NCI-H1930 (cell line): ENCODE data around the gene MGAT5.

Source experiments
- DNase-seq, 2 experiments: peaks; one replicate each; lab custom pipeline; 2025; lab: John Stamatoyannopoulos, UW

Gene MGAT5

DNA sequence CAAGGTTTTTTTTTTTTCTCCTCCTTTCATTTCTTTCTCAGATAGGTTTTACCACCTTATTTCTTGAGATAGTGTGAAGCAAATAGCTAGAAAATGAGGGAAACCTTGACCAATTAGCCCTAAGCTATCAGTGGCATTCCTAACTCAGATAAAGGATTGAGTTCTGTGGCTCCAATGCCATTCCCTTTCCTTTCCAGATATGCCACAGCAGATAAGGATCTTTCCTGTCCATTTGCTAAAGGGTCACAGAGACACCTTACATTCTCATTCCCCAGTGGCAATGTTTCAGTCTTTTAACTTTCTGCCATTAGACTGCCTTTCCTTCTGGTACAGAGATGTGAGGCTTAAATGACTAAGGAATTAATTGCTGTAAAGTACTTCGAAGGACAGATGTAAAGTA, 81.7 kb downstream of the MGAT5 start:
- no peak for DNase-seq

DNA sequence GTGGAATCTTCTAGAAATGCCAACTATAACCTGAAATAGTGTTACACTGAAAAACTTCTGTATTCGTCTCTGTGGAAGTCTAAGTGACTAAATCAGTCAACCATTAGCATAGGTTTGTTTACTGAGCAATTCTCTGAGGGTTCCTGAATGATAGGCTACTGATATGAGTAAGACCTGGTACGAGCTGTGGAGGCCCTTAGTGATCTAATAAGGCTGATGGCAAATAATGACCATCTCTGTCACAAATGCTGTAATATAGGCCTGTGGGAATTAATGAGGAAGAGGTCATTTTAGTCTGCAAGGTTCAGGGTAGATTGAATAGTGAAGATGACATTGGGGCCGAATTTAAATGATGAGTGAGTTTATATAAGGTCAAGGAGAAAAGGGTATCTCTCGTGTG, 82.5 kb downstream of the MGAT5 start:
- DNase-seq, result no peak

DNA sequence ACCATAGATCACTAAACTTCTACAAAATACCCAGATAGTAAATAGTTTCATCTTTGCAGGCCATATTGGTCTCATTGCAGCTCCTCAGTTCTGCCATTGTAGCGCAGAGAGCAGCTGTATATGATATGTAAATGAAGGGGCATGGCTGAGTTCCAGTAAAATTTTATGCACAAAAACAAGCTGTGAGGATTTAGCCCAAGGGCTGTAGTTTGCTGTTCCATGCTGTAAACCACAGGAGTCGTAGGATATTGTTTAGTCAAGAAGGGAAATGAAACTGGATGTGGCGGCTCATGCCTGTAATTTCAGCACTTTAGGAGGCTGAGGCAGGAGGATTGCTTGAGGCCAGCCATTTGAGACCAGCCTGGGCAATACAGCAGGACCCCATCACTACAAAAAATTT, 83.0 kb downstream of the MGAT5 start:
- DNase-seq, result no peak

DNA sequence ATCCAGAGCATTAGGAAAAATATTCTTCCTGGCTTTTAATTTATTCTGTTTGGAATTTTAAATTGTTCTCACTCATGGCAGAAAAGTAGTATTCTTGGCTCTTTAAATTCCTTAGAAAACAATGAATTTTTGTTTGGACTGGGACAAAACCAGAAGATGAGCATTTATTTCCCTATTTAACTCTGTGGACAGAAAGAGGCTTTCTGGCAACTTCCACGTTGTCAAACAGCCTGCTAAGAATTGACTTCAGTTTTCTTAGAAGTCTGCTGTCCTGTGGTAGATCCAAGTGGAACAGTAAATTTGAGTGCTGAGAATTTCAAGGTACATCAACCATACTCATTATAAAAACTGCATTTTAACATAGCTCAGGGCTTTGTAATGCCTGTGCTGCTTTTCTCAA, 83.8 kb downstream of the MGAT5 start:
- no peak for DNase-seq

DNA sequence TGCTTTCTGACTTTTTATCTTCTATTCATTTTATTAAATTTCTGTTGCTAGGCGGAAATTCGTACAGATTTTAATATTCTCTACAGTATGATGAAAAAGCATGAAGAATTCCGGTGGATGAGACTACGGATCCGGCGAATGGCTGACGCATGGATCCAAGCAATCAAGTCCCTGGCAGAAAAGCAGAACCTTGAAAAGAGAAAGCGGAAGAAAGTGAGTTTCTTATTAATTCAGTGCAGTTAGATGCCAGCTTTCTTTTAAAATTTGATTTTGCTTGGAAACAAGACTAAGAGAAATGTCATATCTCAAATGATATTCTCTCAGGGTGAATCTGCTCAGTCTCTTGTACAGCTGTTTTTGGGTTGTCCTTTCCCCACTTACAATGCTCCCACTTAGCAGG, 84.3 kb downstream of the MGAT5 start:
- no peak for DNase-seq

DNA sequence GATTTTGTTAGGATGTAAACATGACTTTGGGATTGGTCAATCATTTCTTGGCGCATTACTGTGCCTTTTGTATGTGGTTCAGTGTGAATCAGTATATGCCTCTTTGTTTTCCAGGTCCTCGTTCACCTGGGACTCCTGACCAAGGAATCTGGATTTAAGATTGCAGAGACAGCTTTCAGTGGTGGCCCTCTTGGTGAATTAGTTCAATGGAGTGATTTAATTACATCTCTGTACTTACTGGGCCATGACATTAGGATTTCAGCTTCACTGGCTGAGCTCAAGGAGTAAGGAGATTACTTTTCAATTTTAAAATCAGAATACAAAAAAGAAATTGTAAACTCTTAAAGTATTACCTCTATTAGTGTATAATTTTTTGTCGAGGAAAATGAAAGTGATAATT, 87.6 kb downstream of the MGAT5 start:
- DNase-seq, result no peak

DNA sequence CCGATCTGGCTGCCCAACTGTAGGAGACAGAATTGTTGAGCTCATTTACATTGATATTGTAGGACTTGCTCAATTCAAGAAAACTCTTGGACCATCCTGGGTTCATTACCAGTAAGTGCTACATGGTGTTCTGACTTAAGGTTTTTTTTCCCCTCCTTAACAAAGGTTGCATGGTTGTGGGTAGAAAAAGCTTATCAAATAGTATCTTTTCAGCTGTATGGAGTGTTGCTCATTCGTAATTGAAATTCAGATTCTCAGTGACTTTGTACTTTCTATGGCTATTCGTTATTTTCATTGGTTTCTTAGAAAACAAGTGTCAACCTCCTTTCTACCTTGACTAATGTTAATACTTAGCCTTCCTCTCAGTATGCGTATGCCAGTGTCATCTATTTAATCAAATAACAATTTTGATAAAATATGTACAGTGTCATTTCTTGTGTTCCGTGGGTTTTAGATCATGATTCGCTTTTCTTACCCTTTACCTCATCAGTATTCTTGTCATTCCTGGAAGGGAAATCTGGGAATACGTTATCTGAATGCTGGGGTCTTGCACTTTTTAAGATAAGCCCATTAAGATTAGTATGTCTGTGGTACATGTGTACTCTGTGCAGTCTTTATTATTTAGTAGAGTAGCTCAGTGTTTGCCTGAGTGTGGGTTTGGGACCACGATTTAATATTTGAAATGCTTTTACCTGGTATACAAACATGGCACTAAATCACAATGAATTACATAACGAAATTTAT, 91.3 kb downstream of the MGAT5 start:
- no peak for DNase-seq

DNA sequence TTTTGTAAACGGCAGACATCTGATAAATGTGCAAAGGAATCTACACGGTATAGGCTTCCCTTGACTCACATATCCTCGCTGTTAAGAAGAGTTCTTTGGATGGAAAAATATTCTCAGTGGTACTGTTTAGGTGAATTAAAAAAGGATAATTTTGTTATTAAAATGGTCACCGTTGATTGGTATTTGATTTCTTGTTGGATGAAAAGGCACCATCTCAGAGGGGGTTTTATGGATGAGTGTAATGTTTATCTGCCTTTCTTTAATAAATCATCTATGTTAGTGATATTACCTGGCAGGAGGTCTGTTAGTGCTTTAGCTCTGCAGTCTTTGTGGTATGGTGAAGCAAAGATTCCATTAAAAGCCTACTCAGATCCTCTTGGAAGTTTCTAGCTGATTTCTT, 92.3 kb downstream of the MGAT5 start:
- no peak for DNase-seq

DNA sequence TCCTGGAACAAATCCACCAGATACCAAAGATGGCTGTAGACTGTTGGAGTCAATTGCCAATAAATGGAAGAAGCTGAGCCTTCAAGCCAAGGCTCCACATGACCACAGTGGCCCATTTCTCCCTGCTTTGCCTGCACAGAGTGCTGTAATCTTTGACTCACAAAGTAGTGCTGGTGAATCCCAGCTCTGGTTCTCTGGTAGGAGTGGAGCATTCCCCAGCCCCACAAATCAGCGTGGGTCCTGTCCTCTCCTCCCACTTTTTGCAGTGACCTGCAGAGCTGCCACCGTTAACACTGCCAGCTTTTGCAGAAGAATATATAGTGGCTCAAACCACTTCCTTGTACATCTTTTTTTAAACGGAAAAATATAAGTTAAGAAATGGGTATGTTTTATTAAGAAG, 93.9 kb downstream of the MGAT5 start:
- no peak for DNase-seq

DNA sequence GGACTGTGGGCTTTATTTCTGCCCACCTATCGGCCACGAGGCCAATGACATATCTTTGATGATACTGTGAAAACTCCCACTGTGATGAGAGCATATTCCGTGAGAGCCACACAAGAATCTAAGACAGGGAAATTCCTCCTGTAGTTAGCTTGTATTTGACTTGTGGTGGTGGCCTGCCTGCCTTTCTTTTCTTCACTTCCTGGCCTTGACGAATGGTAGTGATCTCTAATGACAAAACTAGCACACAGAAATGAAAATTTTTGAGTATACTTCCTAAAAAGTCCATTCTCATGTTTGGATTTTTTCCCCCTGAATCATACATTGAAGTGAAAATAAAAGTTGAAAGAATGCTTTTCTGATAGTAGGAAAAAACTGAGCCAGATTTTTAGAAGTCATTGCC, 94.4 kb downstream of the MGAT5 start:
- no peak for DNase-seq

DNA sequence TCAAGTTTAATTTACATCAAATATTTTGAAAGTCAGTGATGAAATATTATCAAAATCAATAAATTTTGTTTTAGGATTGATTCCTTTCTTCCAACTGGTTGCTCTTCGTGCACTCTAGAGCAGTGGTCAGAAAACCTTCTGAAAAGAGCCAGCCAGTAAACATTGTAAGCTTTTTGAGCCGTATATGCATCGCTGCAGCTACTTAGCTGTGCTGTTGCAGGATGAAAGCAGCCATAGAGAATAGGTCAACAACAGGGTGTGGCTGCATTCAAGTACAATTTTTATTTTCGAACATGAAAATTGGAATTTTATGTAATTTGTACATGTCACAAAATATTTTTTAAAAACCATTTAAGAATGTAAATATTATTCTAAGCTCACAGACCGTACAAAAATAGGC, 94.9 kb downstream of the MGAT5 start:
- DNase-seq, result no peak

DNA sequence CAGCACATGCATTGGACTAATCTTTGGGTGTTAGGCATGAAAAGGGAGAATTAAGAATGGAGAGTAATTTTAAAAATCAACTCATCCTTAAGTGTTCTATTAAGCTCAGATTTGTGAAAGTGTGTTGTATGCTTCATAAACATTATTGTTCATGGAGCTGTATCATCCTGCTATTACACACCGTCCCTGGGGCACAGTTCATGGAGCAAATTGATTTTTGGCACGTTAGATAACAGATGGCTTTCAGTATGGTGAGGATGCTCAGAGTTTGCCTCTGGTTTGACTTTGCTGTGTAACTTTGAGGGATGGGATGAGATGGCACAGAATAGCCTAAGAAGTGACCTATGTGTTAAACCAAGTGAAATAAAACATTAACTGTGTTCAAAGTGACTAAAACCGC, 97.1 kb downstream of the MGAT5 start:
- no peak for DNase-seq

DNA sequence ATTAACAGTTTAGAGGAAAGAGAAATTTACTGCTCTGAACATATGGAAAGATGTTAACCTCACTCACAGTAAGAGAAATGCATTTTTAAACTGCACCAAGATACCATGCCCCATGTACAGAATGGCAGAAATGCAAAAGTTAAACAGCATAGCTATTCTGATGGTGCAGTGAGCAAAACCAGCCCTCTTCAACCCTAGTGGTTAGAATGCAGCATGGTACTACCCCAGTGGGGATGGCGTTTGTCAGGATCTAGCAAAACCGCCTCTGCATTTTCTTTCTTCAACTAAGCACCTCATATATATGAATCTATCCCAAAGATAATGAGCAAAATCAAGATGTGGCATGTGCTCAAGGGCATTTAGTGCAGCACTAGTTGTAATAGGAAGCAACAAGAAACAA, 98.0 kb downstream of the MGAT5 start:
- DNase-seq, result no peak

DNA sequence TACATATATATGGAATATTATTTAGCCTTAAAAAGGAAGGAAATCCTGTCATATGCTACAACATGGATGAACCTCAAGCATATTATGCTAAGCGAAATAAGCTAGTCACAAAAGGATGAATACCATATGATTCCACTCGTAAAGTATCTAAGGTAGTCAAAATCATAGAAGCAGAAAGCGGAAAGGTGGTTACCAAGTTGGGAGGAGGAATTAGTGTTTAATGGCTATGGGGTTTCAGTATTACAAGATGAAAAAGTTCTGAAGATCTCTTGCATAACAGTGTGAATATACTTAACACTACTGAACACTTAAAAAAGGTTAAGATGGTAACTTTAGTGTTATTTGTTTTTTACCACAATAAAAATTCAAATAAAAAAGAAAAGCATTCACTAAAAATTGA, 99.0 kb downstream of the MGAT5 start:
- no peak for DNase-seq

DNA sequence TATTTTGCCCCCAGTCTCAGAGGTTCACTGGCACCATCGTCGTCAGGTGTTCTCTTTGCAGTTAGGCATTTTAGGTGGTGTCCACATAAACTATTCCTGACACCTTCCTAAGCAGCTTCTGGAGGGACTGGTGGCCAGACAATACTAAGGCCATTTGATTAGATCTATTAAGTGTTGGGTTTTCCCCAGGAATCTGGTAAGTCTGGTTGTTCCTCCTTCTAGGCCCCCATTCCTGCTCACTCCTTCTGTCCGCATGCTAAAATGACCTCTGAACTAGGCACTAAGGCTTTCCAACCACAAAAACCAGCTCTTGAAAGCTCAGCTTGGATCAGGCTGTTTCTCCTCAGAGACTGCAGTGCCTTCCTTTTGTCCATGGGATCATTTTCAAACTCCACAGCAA, 100.7 kb downstream of the MGAT5 start:
- no peak for DNase-seq

DNA sequence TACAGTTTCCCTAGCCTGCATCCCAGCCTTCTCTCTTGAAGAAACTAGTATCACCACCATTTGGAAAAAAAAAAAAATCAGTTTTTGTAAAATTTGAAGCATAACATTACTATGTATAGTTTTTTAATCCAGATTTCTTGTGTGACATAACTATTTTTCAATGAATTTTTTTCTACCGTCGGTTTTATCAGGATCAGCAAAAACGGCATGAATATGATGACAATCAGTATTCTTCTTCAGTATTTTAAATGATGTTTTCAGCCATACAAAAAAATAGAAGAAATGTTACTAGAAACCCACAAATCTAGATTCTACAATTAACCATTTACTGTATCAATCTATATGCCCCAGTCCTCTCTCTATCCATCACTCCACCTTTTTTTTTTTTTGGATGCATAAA, 103.9 kb downstream of the MGAT5 start:
- DNase-seq, result no peak

DNA sequence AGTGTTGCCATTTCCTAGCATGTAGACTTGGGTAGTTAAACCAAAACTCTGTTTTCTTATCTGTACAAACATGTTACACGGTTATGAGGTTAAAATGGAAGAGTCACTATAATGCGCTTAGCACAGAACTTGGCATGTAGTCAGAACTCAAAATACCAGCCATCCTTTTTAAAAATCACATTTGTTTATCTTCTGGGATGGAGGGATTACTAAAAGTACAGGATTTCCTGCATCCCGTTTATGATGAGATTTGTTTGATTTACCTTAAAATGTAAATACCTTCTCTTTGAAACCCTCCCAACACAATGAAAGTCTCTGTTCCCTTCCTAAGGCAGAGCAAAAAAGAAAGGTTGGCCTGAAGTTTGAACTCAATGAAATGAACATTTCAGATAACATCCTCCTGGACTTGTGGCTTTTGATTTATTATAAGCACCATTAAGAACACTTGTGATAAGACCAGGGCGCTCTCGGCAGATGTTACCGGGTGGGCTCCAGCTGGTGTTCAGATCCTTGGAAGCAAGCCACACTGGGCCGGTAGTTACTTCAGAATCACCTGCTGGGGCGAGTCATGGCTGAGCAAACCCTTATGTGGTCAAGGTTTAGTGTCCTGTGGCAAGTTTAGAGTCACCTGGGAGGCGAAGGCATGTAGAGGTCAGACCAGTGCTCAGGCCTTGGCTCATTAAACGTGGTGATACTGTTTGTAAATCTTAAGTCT, 105.7 kb downstream of the MGAT5 start:
- DNase-seq, result no peak

DNA sequence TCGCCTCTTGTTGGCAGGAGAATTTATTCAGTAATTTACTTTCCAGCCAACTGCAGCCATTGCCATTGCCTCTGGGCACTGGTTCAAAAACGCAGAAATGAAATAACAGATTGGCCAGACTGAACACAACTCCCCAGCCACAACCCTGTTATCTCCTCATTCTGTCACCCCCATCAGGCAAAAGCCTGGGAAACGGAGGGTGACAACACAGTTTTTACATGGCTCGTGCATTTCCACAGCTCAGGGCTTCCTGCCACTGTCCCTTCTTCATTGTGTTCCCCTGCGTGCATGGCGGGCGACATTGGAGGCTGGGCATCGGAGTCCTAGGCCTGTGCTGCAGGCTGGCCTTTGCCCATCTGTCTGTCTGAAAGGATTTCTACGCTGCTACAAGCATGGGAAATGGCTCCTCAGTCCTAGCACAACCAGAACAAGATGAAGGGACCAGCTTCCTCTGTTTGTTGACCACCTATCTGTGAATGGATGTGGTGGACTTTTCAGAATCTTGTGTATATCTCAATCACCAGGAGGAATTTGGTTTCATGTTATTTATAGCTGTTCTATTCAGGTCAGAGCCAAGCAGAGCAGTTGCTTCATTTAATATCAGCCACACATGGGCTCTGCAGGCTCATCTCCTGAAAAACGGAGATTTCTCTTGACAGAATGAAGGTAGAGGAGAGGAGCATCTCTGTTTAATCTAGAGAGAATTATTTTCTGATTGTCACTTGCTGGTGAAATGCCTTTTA, 107.0 kb downstream of the MGAT5 start:
- DNase-seq, result no peak

DNA sequence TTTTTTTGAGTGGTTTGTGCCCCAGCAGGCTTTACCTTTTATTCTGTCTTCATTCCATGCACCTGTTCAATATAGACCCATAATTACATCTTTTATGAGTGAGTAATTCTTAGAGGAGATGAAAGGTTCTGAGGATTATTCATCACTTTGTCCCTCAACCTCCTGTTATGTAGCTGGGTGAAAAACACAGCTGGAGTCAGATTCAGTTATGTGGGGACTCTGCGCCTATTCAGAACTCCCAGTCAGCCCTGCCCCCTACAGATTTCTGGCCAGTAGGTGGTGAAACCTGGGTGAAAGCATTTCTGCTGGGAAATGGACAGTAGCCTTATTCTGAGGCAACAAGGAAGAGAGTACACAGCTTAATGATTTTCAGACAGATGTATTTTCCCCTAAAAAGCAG, 107.8 kb downstream of the MGAT5 start:
- peak; percentile 23 to 53 for DNase-seq

DNA sequence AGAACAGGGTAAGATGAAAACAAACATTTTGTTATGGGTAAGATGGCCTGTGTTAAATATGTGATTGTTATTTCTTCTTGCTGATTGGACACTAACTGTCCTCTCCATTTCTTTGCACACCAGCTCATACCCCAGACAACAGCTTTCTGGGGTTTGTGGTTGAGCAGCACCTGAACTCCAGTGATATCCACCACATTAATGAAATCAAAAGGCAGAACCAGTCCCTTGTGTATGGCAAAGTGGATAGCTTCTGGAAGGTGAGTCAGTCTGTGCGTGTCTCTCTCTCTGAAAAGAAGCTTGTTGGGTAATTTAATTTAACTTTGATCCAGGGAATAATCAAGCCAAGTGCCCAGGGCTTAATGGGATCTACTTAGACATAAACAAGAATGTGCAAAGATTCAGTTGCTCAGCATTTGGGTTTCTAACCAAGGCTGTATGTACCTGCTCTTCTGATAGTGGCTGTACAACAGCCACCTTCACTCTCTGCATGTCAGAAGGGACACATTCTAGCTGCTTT, 108.3 kb downstream of the MGAT5 start:
- no peak for DNase-seq

DNA sequence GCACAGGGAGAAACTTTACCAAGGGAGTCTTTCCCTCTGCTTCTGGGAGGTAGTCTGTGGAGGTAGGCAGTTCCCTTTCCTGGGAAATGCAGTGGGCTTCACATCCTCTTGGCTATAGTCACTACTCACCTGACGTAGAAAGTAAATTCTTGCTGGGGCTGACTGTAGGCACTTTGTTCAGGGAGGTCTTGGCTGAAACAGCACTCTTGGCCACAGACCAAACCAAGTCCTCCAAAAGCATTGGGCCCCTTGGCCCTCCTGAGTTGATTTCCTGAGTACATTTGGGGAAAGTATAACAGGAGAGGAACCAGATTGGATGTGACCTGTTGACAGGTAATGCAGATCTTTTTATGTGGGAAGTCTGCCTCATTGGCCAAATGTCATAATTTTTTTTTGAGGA, 108.9 kb downstream of the MGAT5 start:
- no peak for DNase-seq

DNA sequence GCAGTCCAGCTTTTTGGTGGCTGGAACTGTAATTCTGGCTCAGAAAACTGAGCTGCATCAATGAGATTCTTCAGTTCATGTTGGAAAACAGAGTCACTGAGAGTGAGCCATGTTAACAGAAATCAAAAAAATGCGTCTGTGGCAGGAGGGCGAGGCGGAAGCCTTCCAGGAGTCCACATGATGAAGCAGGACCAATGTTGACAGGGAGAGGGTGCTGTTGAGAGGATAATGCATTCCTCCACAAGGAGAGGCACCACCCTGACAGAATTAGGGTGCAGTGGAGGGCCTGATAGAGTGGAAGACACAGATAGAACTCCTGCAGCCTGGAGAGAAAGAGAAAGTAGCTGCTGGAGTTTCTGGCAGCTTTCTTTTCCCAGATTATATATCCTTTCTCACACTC, 111.5 kb downstream of the MGAT5 start:
- DNase-seq, result no peak

DNA sequence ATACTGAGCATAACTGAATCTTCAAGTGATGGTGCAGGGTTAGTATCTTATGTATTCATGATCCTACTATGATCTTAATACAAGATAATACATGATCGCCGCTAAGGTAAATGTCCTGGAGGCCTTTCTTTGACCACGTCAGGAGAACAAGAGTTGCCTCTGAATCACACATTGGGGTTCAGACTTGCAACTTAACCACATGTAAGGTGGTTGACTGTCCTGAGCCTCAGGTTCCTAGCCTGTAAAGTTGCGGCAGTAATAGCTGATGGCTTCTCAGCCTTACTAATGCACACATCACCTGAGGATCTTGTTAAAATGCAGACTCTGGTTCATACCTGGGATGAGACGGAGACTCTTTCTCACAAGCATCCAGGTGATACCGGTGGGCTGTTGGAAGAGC, 112.5 kb downstream of the MGAT5 start:
- no peak for DNase-seq
